HG02840 (cell line): ENCODE data around the gene PACS1.

Source experiments
- ATAC-seq: cut with Tn5 transposase; IDR thresholded peaks from one replicate; pipeline ENCODE4 v1.9.1; 2021; ENCODE audit warnings: mild to moderate bottlenecking, moderate library complexity, moderate number of reproducible peaks; ENCODE audit not compliant: unreplicated experiment, low FRiP score

PACS1 gene

DNA sequence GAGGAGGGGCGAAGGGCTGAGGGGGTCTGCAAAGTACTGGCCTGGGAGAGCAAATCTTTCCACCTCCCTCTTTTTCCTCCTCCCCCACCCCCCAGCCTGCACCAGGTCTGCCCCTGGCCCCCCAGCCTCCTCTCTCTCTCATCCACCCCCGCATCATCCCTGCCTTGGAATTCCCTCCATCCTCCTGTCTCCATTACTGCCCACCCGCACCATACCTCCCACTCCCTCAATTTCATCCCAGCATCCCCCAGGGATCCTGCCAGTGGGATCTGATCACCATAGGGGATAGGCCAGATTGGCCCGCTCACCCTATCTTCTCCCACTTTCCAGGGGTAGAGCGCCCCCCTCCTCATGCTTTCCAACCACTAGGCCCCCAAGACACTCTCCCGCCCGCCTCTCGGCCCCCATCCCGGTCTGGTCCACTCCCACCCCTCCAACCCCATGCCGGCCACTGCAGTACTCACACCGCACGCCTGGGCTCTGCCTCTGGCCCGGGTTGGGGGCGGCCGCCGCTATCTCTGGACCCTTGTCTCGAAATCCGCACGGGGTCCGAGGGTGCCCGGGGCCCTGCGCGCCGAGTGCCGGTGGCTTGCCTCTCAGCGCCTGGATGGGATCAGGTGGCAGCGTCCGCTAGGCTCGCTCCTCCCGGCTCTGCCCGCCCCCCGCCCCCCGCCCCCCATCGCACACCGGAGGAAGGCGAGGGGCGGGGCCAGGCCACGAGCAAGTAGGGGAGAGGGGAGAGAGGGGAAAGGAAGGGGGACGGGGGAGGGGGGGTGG, 21.3 kb upstream of the PACS1 start, which contains the start of gene GAL3ST3:
TSS of gene GAL3ST3 (minus strand) at position 615 of the 777 bp plus-strand sequence. CDS start 3,746 bp downstream, outside the sequence.
- no peak for ATAC-seq

- no peak for ATAC-seq
These were observed 19.4 kb upstream of the PACS1 start for GRCh38 chr11:66050581-66051231.

- no peak for ATAC-seq
These were observed 18.7 kb upstream of the PACS1 start for GRCh38 chr11:66051371-66051765.

DNA sequence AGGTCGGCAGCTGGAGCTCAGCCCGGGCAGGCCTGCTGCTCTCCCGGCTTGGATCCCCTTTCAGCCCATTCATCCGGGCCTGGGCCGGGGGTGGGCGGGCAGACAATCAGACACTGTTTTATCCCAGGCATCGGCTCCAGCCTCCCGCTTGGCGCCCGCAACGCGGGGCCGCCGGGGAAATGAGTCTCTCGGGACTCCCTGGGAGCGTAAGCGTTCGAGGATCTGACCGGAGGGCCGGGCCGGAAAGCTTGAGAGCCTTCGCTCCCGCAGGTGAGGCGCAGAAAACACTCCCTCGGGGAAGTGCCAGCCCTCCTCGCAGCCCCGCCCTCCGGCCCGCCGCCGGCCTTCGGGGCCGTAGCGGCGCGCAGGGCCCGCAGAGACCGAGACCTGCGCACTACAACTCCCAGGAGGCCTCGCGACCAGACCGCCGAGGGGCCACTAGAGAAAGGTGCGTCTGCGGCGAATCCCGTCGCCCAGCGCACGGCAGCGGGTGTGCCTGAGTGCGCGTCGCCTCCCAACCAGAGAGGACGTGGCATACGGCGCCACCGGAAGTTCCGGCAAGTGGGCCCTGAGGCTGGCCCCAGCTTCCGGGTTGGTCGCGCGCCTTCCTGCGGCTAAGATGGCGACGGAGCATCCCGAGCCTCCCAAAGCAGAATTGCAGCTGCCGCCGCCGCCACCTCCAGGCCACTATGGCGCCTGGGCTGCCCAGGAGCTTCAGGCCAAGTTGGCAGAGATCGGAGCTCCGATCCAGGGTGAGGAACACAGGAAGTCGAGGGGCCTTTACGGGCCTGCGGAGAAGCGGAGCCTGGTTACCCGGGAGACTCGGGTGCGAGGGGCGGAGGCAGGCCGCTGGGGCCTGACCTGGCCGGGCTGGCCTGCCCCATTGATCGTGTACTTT, 18.1 kb upstream of the PACS1 start, which contains the start of gene SF3B2:
TSS of gene SF3B2 (plus strand) at position 599 of the 898 bp plus-strand sequence. CDS start at position 620, 21 bp downstream.
- peak; percentile 88 for ATAC-seq

GRCh38 chr11:66052664-66052982, 17.4 kb upstream of the PACS1 start:
- ATAC-seq = no peak

DNA sequence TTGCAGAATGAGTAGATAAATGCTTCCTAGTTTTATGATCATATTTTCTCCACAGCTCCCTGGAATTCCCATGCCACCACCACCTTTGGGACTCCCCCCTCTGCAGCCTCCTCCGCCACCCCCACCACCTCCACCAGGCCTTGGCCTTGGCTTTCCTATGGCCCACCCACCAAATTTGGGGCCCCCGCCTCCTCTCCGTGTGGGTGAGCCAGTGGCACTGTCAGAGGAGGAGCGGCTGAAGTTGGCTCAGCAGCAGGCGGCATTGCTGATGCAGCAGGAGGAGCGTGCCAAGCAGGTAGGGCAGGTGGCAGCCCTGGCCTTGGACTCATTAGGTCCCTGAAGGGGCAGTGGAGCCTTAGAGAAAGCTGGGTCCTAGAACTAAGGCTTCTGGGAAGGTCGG, 15.1 kb upstream of the PACS1 start:
- ATAC-seq = no peak

GRCh38 chr11:66056501-66056900, 13.6 kb upstream of the PACS1 start:
- ATAC-seq = no peak

GRCh38 chr11:66059966-66060680, 9.9 kb upstream of the PACS1 start:
- ATAC-seq = no peak

DNA sequence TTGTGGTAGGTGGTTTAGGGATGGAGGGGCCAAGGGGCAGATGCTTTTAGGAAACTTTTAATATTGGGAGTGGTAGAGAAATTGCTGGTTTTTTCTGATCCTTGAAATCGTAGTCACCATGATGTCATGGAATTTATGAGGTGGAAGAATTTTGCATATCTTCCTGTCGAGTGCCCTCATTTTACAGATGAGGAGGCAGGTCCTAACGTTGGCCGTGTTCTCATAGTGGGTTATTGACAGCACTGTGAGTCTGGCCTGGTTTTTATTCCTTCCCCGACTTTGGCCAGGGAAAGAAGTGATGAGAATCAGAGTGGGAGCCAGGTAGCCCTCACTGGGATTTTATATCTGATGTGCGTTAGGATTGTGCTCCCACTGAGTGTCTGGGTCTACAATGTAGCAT, 8.8 kb upstream of the PACS1 start:
- no peak for ATAC-seq

DNA sequence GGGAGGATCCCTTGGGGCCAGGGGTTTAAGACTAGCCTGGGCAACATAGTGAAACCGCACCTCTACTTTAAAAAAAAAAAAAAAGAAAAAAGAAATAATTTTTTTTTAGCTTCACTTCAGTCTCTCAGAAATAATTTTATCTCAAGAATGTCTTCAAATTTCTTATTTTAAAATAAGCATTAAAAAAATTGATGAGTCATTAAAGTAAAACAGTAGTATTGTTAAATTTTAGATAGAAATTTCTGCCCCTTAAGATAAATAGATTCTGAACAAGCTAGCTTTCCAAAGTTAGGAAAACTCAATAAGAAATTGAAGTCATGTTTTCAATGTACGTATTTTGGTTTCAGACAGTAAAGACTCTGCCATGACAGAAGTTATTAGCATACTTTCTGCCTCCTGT, 7.7 kb upstream of the PACS1 start:
- ATAC-seq = no peak

DNA sequence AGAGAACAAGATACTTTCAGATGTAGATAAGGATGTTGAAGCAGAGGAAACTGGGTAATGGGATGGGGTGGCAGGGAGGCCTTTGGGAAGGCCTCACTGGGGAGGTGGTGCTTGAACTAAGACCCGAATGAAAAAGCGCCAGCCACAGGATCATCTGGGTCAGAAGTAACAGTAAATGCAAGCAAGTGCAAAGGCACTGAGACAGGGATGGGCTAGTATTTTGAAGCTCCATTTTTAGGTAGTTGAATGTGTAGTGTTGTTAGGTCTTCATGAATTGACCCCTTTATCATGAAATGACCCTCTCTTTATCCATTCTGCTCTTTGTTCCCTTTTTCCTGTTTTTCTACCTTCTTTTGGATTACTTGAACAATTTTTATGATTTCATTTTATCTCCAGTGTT, 6.2 kb upstream of the PACS1 start:
- ATAC-seq = no peak

GRCh38 chr11:66064571-66064970, 5.5 kb upstream of the PACS1 start:
- ATAC-seq = no peak

DNA sequence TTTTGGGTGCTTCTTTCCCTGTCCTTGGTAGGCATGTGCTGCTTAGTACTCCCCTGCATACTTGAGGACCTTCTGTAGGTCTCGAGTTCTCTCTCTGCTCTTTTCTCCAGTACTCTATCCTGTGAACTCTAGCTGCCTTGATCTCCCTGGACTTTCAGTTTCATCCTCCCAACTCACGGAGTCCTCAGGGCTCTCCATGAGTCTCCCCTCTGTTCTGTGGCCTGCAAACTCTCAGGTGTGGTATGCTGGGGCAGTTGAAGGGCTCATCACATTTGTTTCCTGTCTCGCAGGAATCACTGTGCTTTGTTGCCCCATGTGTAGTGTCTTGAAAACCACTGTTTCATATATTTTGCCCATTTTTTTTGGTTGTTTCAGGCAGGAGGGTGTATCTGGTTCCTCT, 3.3 kb upstream of the PACS1 start:
- ATAC-seq = no peak

- no peak for ATAC-seq
These were observed 2.4 kb upstream of the PACS1 start for GRCh38 chr11:66067640-66068039.

- no peak for ATAC-seq
These were observed 1.8 kb upstream of the PACS1 start for GRCh38 chr11:66068154-66068821.

DNA sequence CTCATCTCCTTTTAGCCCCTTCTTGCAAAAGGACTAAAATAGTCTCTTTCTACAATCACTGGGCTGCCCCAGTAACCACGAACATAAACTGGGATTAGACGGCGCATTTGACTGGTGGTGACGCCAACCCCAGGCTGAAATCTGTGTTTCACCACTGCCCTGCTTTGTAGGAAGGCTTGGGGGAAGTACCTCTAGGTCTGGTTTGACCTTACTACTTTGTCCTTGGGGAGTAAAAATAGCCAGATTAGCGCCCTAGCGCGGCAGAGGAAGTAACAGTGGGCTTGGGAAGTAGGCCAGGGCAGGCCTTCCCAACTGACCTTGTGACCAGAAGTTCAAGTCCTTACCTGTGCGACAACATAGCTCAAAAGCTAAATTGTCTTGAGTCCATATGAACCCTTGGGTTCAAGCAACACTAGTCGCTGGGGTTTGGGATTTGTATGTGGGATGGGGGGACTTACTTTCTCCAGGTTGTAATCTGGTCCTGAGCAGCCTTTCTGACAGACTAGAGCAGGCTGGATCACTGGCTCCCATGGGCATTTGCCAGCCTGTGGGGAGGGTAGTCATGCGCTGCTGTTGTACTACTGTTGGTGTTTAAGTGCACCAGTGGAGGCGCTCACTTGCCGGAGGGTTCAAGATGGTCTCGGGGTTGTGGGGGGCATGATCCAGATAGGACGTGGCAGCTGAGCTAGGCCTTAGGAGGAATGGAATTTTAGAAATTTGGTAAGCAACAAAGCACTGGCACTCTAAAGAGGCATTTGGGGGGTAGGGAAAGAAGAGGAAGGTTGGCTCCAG, 953 bp upstream of the PACS1 start:
- ATAC-seq = peak; percentile 7

GRCh38 chr11:66070604-66071380, 720 bp downstream of the PACS1 start:
- ATAC-seq = peak; percentile 25

- ATAC-seq = no peak
These were observed 1.3 kb downstream of the PACS1 start for GRCh38 chr11:66071381-66071801.
